Activated CD4-positive, CD25-positive, alpha-beta regulatory T cell treated with anti-CD3 and anti-CD28 coated beads, Interleukin-2, amount 50 U/mL, for 72 hours (primary cell): ENCODE measurements around the gene GRK1.
"Not testable (repeated sequence)": the region's sequence is repeated elsewhere in the genome, so short reads cannot be mapped to it uniquely, and the experiment has no call there.

ENCODE experiments used
- DNase-seq: peaks from one replicate; pipeline ENCODE4 v3.0.0; 2021

The GRK1 gene

GRCh38 chr13:113666951-113667701, at the start of gene GRK1:
Gene GRK1, plus strand, starts transcription at chr13:113667219. Its CDS starts 168 bp downstream, at chr13:113667387.
- peak; percentile 23 for DNase-seq

GRCh38 chr13:113617961-113618360, 49.1 kb upstream of the GRK1 start:
- DNase-seq: no peak

GRCh38 chr13:113618455-113618854, 48.6 kb upstream of the GRK1 start:
- no peak for DNase-seq

GRCh38 chr13:113620036-113620796, 46.8 kb upstream of the GRK1 start:
- DNase-seq: no peak

GRCh38 chr13:113621046-113621445, 46.0 kb upstream of the GRK1 start:
- no peak for DNase-seq

GRCh38 chr13:113621498-113621897, 45.5 kb upstream of the GRK1 start:
- not testable (repeated sequence) for DNase-seq

- not testable (repeated sequence) for DNase-seq
These were observed 45.0 kb upstream of the GRK1 start for GRCh38 chr13:113621986-113622550.

- no peak for DNase-seq
These were observed 44.1 kb upstream of the GRK1 start for GRCh38 chr13:113622791-113623490.

GRCh38 chr13:113623491-113624234, 43.4 kb upstream of the GRK1 start:
- DNase-seq: no peak

GRCh38 chr13:113624235-113624587, 42.8 kb upstream of the GRK1 start:
- no peak for DNase-seq

- DNase-seq: not testable (repeated sequence)
These were observed 42.2 kb upstream of the GRK1 start for GRCh38 chr13:113624640-113625304.

GRCh38 chr13:113625965-113626721, 40.9 kb upstream of the GRK1 start:
- DNase-seq: no peak

- DNase-seq: no peak
These were observed 39.9 kb upstream of the GRK1 start for GRCh38 chr13:113627136-113627535.

GRCh38 chr13:113628291-113629270, 38.4 kb upstream of the GRK1 start:
- no peak for DNase-seq

- no peak for DNase-seq
These were observed 37.2 kb upstream of the GRK1 start for GRCh38 chr13:113629866-113630265.

GRCh38 chr13:113630296-113630695, 36.7 kb upstream of the GRK1 start:
- no peak for DNase-seq

- DNase-seq: no peak
These were observed 36.2 kb upstream of the GRK1 start for GRCh38 chr13:113630804-113631203.

GRCh38 chr13:113631341-113632095, 35.5 kb upstream of the GRK1 start:
- no peak for DNase-seq
